Measurements from ENCODE around the gene ROPN1. TPM values are rescaled to one million over a fixed set of nuclear protein-coding genes. Genes with fewer than 3 reads are reported as not detected.
"Not testable (repeated sequence)": the region's sequence is repeated elsewhere in the genome, so short reads cannot be mapped to it uniquely, and the experiment has no call there.

The ROPN1 gene
- total and polyA plus RNA-seq, 2 of the 13 experiments (the other 11 are each of a cell fraction or from before 2014, with no cell fraction given): not detected

DNA sequence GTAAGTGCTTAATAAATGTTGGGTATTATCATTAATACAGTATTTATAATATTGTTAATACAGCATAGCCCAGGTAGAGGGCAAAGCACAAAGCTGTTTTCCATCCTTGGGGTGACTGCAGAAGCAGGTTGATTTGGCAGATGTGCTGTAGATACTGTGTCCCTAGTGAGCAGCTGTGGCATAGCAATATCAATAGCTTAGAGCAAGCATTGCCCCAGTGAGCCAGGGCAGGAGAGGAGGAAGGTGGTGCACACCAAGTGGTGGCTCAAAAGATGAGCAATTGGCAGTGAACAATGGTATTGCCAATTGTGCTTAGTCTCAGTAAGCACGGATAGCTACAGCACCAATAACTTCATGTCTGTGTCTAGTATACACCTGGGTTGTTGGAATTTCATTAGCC is 25.1 kb downstream of the ROPN1 start:
- H3K9ac ChIP-seq (ENCODE audit: insufficient read depth, low read depth, low read length); H3K36me3 ChIP-seq (replicated peaks in 1 of 2; ENCODE audit: control insufficient read depth in 1 of 2, insufficient read depth in 2 of 2, low read length in 2 of 2); POLR2A ChIA-PET; CTCF ChIA-PET (ENCODE audit: low intra/inter-chr PET ratio, low total read pairs); BruUV-seq (replicated peaks); H4K20me1 ChIP-seq (ENCODE audit: insufficient read depth, low read length); DNase-seq (ENCODE audit: low spot score); in situ Hi-C loops (cut with HindIII; ENCODE audit: extremely low pct_ligation_motif_present, low pct_unique_long_range_greater_than_20kb); H3K79me2 ChIP-seq (ENCODE audit: insufficient read depth, low read length); H3K9me3 ChIP-seq (ENCODE audit: low read length); H3K4me2 ChIP-seq (ENCODE audit: low read depth, low read length); H2AFZ ChIP-seq (ENCODE audit: low read length); H3K4me3 ChIP-seq (replicated peaks in 1 of 3; ENCODE audit: insufficient read depth in 1 of 3, low read depth in 2 of 3, low read length in 3 of 3); H3K27ac ChIP-seq (ENCODE audit: extremely low read length, insufficient read depth, low read length): not testable (repeated sequence)
- ATAC-seq (peak; percentile 87), FAIRE-seq (peak; percentile 83)
- Histone ChIP-seq H3K27me3 (ENCODE audit: control insufficient read depth in 1 of 2, insufficient read depth in 2 of 2, low read length in 2 of 2) (peaks cover 0 to 13% of the 10 kb centered on the region in 2 experiments; a peak in 1 of 5 replicates), H3K4me1 (ENCODE audit: insufficient read depth, low read length) (peaks cover 23% of the 10 kb centered on the region)
- intact Hi-C loops (cut with micrococcal nuclease; ENCODE audit: unreplicated experiment): loop anchor here (10.0 kb wide), 1 partner anchor 212 kb away; no protein-coding TSS in a partner anchor
- WGBS (ENCODE audit: low lambda C conversion rate): no CpG with 5 or more reads among the region's 1 CpG

DNA sequence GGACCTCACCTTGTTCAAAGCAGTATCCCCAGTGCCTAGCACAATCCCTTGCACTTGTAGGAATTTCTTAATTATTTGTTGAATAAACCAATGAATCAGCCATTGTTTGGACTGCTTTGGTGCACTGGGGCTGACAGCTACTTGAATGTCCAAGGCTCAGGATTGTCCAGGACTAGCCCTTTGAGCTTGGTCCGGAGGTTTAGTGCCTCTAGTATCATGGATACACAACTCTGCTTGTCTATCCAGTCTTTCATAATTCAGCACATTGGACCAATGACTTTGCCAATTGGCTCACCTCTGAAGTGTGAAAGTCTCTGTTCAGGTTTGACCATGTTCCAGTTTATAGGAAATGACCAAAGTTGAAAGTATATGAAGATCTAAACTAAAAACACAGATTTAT is 27.1 kb downstream of the ROPN1 start:
- H3K27ac ChIP-seq (ENCODE audit: extremely low read length, insufficient read depth, low read length); CTCF ChIA-PET (ENCODE audit: low intra/inter-chr PET ratio, low total read pairs): not testable (repeated sequence)
- peak; percentile 62 for FAIRE-seq

More for the DNA sequence above, 27.1 kb downstream of the ROPN1 start:
- POLR2A ChIA-PET; H2AFZ ChIP-seq (ENCODE audit: low read length); in situ Hi-C loops (cut with HindIII; ENCODE audit: extremely low pct_ligation_motif_present, low pct_unique_long_range_greater_than_20kb); H3K36me3 ChIP-seq (replicated peaks in 1 of 2; ENCODE audit: control insufficient read depth in 1 of 2, insufficient read depth in 2 of 2, low read length in 2 of 2); H3K79me2 ChIP-seq (ENCODE audit: insufficient read depth, low read length); H4K20me1 ChIP-seq (ENCODE audit: insufficient read depth, low read length); H3K9me3 ChIP-seq (ENCODE audit: low read length); H3K4me3 ChIP-seq (replicated peaks in 1 of 3; ENCODE audit: insufficient read depth in 1 of 3, low read depth in 2 of 3, low read length in 3 of 3); H3K4me2 ChIP-seq (ENCODE audit: low read depth, low read length); BruUV-seq (replicated peaks); H3K9ac ChIP-seq (ENCODE audit: insufficient read depth, low read depth, low read length): not testable (repeated sequence)
- ATAC-seq (peak; percentile 23), DNase-seq (ENCODE audit: low spot score) (peak; percentile 52)
- H3K4me1 ChIP-seq (ENCODE audit: insufficient read depth, low read length): peaks cover 28% of the 10 kb centered on the region
- 0% methylated on average over 1 of the region's 1 CpG for WGBS (ENCODE audit: low lambda C conversion rate)
- intact Hi-C loops (cut with micrococcal nuclease; ENCODE audit: unreplicated experiment): loop anchor here (10.0 kb wide), 1 partner anchor 210 kb away; no protein-coding TSS in a partner anchor
- TF ChIP-seq NCOR1 (IDR thresholded peaks at IDR 0.05; ENCODE audit: borderline replicate concordance, low read length) (peak; percentile 52; the same call in 1 of the 2 replicates), HNF4A (CRISPR knock-in tag; IDR thresholded peaks at IDR 0.05) (peak; percentile 12; the same call in 1 of the 2 replicates)
- peaks cover 0 to 10% of the 10 kb centered on the region in 2 experiments; a peak in 1 of 5 replicates for H3K27me3 ChIP-seq (ENCODE audit: control insufficient read depth in 1 of 2, insufficient read depth in 2 of 2, low read length in 2 of 2)

Data from HepG2 (cell line).